ENCODE data around the gene CASZ1.

CASZ1 gene

GRCh38 chr1:10639011-10639774 is 157.3 kb downstream of the CASZ1 start:
- H3K27me3 ChIP-seq = peaks cover 57% of the 10 kb centered on the region
- TF ChIP-seq, protein P1, sequence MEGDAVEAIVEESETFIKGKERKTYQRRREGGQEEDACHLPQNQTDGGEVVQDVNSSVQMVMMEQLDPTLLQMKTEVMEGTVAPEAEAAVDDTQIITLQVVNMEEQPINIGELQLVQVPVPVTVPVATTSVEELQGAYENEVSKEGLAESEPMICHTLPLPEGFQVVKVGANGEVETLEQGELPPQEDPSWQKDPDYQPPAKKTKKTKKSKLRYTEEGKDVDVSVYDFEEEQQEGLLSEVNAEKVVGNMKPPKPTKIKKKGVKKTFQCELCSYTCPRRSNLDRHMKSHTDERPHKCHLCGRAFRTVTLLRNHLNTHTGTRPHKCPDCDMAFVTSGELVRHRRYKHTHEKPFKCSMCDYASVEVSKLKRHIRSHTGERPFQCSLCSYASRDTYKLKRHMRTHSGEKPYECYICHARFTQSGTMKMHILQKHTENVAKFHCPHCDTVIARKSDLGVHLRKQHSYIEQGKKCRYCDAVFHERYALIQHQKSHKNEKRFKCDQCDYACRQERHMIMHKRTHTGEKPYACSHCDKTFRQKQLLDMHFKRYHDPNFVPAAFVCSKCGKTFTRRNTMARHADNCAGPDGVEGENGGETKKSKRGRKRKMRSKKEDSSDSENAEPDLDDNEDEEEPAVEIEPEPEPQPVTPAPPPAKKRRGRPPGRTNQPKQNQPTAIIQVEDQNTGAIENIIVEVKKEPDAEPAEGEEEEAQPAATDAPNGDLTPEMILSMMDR (IDR thresholded peaks at IDR 0.05) = no peak
- no peaks in the 10 kb centered on the region for H3K4me1 ChIP-seq (ENCODE audit: control insufficient read depth in 1 of 2, insufficient read depth in 1 of 2, low read depth in 1 of 2, low read length in 1 of 2)
- H3K9me3 ChIP-seq = no peaks in the 10 kb centered on the region
- H3K36me3 ChIP-seq = peaks cover 34% of the 10 kb centered on the region
- no peak overlapping the region for H3K27ac ChIP-seq
- H3K4me3 ChIP-seq (ENCODE audit: low read depth in 1 of 2, low read length in 1 of 2) = no peak overlapping the region

GRCh38 chr1:10638559-10639005 is 157.9 kb downstream of the CASZ1 start:
- no peak overlapping the region for H3K27ac ChIP-seq
- H3K4me1 ChIP-seq (ENCODE audit: control insufficient read depth in 1 of 2, insufficient read depth in 1 of 2, low read depth in 1 of 2, low read length in 1 of 2) = no peaks in the 10 kb centered on the region
- peaks cover 30% of the 10 kb centered on the region for H3K36me3 ChIP-seq
- H3K9me3 ChIP-seq = no peaks in the 10 kb centered on the region
- no peak overlapping the region for H3K4me3 ChIP-seq (ENCODE audit: low read depth in 1 of 2, low read length in 1 of 2)
- H3K27me3 ChIP-seq = peaks cover 57% of the 10 kb centered on the region
- TF ChIP-seq, protein P1 (IDR thresholded peaks at IDR 0.05) = no peak

DNA sequence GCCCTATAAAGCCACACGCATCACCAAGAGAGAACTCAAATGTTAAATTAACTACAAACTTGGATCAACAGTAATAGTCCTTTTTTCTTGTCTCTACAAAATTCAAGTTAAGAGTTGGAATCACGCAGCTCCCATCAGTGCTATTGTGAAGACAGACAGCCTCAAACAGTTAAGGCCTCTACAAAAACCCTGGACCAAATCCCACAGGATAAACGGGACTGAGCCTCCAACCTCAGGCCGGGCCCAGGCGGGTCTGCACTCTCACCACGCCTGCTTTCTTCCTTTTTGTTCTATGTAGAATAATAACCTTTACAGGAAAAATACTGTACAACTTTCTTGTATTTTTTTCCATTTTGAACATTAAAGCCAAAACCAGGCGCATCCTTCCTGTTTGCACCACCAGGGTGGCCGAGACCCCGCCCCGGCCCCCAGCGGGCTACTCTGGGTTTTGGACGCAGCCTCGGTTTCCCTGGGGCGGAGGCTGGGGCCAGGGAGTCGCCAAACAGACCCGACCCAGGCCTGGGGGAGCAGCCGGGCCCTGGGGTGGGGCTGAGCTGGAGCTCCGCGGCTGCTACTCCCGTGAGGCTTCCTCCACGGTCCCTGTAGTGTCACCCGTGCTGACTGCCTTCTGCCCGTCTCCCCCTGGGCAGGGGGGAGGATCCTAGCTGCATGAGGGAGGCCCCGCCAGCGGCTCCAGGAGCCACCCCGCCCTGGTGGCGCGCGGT is 158.4 kb downstream of the CASZ1 start:
- Histone ChIP-seq H3K27ac (no peak overlapping the region), H3K4me3 (ENCODE audit: low read depth in 1 of 2, low read length in 1 of 2) (no peak overlapping the region), H3K27me3 (peaks cover 57% of the 10 kb centered on the region), H3K4me1 (ENCODE audit: control insufficient read depth in 1 of 2, insufficient read depth in 1 of 2, low read depth in 1 of 2, low read length in 1 of 2) (no peaks in the 10 kb centered on the region), H3K36me3 (peaks cover 27% of the 10 kb centered on the region), H3K9me3 (no peaks in the 10 kb centered on the region)
- TF ChIP-seq, protein P1 (IDR thresholded peaks at IDR 0.05) = no peak

- H3K27me3 ChIP-seq = peaks cover 57% of the 10 kb centered on the region
- TF ChIP-seq, protein P1 (IDR thresholded peaks at IDR 0.05) = no peak
- H3K9me3 ChIP-seq = no peaks in the 10 kb centered on the region
- no peaks in the 10 kb centered on the region for H3K4me1 ChIP-seq (ENCODE audit: control insufficient read depth in 1 of 2, insufficient read depth in 1 of 2, low read depth in 1 of 2, low read length in 1 of 2)
- no peak overlapping the region for H3K4me3 ChIP-seq (ENCODE audit: low read depth in 1 of 2, low read length in 1 of 2)
- H3K36me3 ChIP-seq = peaks cover 21% of the 10 kb centered on the region
- H3K27ac ChIP-seq = no peak overlapping the region
Observed at GRCh38 chr1:10637400-10637799, 159.0 kb downstream of the CASZ1 start.

DNA sequence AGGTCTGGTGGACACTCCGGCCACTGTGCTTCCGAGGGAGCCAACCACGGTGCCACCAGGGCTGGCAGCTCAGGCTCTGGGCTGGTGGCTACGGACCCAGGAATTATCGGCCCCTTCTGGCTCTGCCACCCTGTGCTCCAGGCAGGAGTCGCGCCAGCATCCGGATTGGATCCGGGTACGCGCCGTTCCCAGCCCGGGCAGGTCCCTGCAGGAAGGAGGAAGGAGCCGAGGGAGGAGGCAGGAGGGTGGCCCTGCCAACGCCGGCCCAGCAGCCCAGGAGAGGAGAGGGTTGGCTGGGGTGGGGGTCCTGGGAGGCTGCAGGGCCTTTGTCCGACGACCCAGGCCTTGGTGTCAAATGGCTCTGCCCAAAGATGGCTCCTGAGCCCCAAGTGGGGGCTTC is 160.5 kb downstream of the CASZ1 start:
- Histone ChIP-seq H3K36me3 (peaks cover 16% of the 10 kb centered on the region), H3K4me1 (ENCODE audit: control insufficient read depth in 1 of 2, insufficient read depth in 1 of 2, low read depth in 1 of 2, low read length in 1 of 2) (no peaks in the 10 kb centered on the region), H3K9me3 (no peaks in the 10 kb centered on the region), H3K4me3 (ENCODE audit: low read depth in 1 of 2, low read length in 1 of 2) (no peak overlapping the region), H3K27me3 (peaks cover 57% of the 10 kb centered on the region), H3K27ac (no peak overlapping the region)
- TF ChIP-seq, protein P1 (IDR thresholded peaks at IDR 0.05) = no peak
